IMR-90 (cell line): ENCODE data around the gene MPRIP. TPM values are rescaled to one million over a fixed set of nuclear protein-coding genes. Genes with fewer than 3 reads are reported as not detected.

Source experiments
- ATAC-seq: fragments of 200-7000 bp; cut with Tn5 transposase; 2 replicates; pipeline ENCODE4 v1.9.1; 2020; ENCODE audit warnings: low read depth, mild to moderate bottlenecking, moderate library complexity
- BruUV-seq: library from RNA; stranded (reverse); fragments of 400-500 nt; replicated peaks from 2 replicates; lab custom pipeline; 2021; lab: Mats Ljungman, UMichigan
- CTCF ChIA-PET: fragments of 300-600 bp; formaldehyde crosslinking; extraction: SDS; loops from one replicate; lab custom pipeline; 2021; ENCODE audit warnings: antibody characterized with exemption; lab: Yijun Ruan, JAX
- POLR2A ChIA-PET: fragments of 300-600 bp; sonication (Branson Sonifier 250); formaldehyde crosslinking; loops from one replicate; lab custom pipeline; 2022; ENCODE audit warnings: antibody characterized with exemption; ENCODE audit not compliant: unreplicated experiment; lab: Charles Lee
- DNase-seq: peaks from one replicate; pipeline ENCODE4 v3.0.0; 2013
- H2AFZ ChIP-seq: replicated peaks from 2 replicates; pipeline ENCODE3; 2013; ENCODE audit warnings: low read length, mild to moderate bottlenecking; ENCODE audit not compliant: poor library complexity
- H2AK5ac ChIP-seq: 2 replicates; pipeline ENCODE4 v1.6.1; 2013; ENCODE audit warnings: low read depth, low read length, inconsistent platforms
- H2AK9ac ChIP-seq: replicated peaks from 2 replicates; pipeline ENCODE3; 2013; ENCODE audit warnings: mild to moderate bottlenecking, low read depth, low read length, moderate library complexity; ENCODE audit not compliant: poor library complexity
- H2BK120ac ChIP-seq: 2 replicates; pipeline ENCODE4 v1.6.1; 2013; ENCODE audit warnings: low read depth, low read length, inconsistent platforms
- H2BK15ac ChIP-seq: 3 replicates; pipeline ENCODE4 v1.6.1; 2013; ENCODE audit warnings: low read depth, low read length, inconsistent platforms
- H2BK20ac ChIP-seq: 2 replicates; pipeline ENCODE4 v1.6.1; 2013; ENCODE audit warnings: low read depth, mild to moderate bottlenecking, inconsistent platforms, low read length, moderate library complexity
- H2BK5ac ChIP-seq: 2 replicates; pipeline ENCODE4 v1.6.1; 2013; ENCODE audit warnings: mild to moderate bottlenecking, low read depth, low read length, inconsistent platforms; ENCODE audit not compliant: poor library complexity, severe bottlenecking
- H3K14ac ChIP-seq: replicated peaks from 2 replicates; pipeline ENCODE4 v1.6.1; 2013; ENCODE audit warnings: low read depth, low read length, inconsistent platforms
- H3K18ac ChIP-seq: 2 replicates; pipeline ENCODE4 v1.6.1; 2013; ENCODE audit warnings: low read depth, low read length, control low read depth
- H3K23ac ChIP-seq: 2 replicates; pipeline ENCODE4 v1.6.1; 2013; ENCODE audit warnings: low read depth, low read length, inconsistent platforms
- H3K27ac ChIP-seq: 2 replicates; pipeline ENCODE4 v1.5.1; 2013; ENCODE audit warnings: mild to moderate bottlenecking, control low read depth, low read length; ENCODE audit not compliant: insufficient read depth
- H3K27me3 ChIP-seq: 2 replicates; pipeline ENCODE4 v1.6.1; 2013; ENCODE audit warnings: low read length; ENCODE audit not compliant: control insufficient read depth, insufficient read depth
- H3K36me3 ChIP-seq: 2 replicates; pipeline ENCODE4 v1.6.1; 2013; ENCODE audit warnings: low read length, mixed read lengths; ENCODE audit not compliant: control insufficient read depth, insufficient read depth
- H3K4ac ChIP-seq: 2 replicates; pipeline ENCODE4 v1.6.1; 2013; ENCODE audit warnings: low read depth, low read length, inconsistent platforms
- H3K4me1 ChIP-seq: 2 replicates; pipeline ENCODE4 v1.6.1; 2013; ENCODE audit warnings: low read length, mixed read lengths; ENCODE audit not compliant: control insufficient read depth, insufficient read depth
- H3K4me2 ChIP-seq: 2 replicates; pipeline ENCODE4 v1.6.1; 2013; ENCODE audit warnings: low read depth, mild to moderate bottlenecking, control low read depth, low read length, moderate library complexity
- H3K4me3 ChIP-seq: 2 replicates; pipeline ENCODE4 v1.5.1; 2013; ENCODE audit warnings: low read depth, mild to moderate bottlenecking, control low read depth, low read length, moderate library complexity; ENCODE audit not compliant: insufficient read depth
- H3K56ac ChIP-seq: 2 replicates; pipeline ENCODE4 v1.6.1; 2013; ENCODE audit warnings: low read length, inconsistent platforms; ENCODE audit not compliant: insufficient read depth; ENCODE audit errors: extremely low read depth
- H3K79me1 ChIP-seq, 2 experiments: 2 replicates each; pipeline ENCODE4 v1.6.1; 2013; ENCODE audit warnings: low read length in 2 of 2, inconsistent platforms in 1 of 2, low read depth in 1 of 2
- H3K9ac ChIP-seq: 2 replicates; pipeline ENCODE4 v1.6.1; 2013; ENCODE audit warnings: low read depth, low read length, control low read depth
- H3K9me1 ChIP-seq: 2 replicates; pipeline ENCODE4 v1.6.1; 2013; ENCODE audit warnings: low read length, inconsistent platforms; ENCODE audit not compliant: insufficient read depth
- H3K9me3 ChIP-seq: 2 replicates; pipeline ENCODE4 v1.6.1; 2013; ENCODE audit warnings: low read length; ENCODE audit not compliant: control insufficient read depth, insufficient read depth
- H4K20me1 ChIP-seq: 2 replicates; pipeline ENCODE4 v1.6.1; 2013; ENCODE audit warnings: low read length, inconsistent platforms; ENCODE audit not compliant: insufficient read depth
- H4K5ac ChIP-seq: 2 replicates; pipeline ENCODE4 v1.6.1; 2013; ENCODE audit warnings: mild to moderate bottlenecking, low read depth, low read length, control low read depth
- H4K8ac ChIP-seq, 2 experiments: 2 replicates each; pipeline ENCODE4 v1.6.1; 2013; ENCODE audit warnings: low read depth in 2 of 2, low read length in 2 of 2, control low read depth in 1 of 2, inconsistent platforms in 1 of 2
- H4K91ac ChIP-seq: 2 replicates; pipeline ENCODE4 v1.6.1; 2013; ENCODE audit warnings: low read depth, low read length, inconsistent platforms; ENCODE audit not compliant: insufficient read depth
- CHD1 ChIP-seq: IDR thresholded peaks from 2 replicates; pipeline ENCODE4 v1.6.1; 2012; ENCODE audit warnings: low read depth, low read length, improper control_type of control experiment
- CTCF ChIP-seq: conservative IDR thresholded peaks from 2 replicates; pipeline ENCODE4 v1.5.1; 2012; ENCODE audit warnings: mild to moderate bottlenecking, low read depth, low read length, improper control_type of control experiment
- FOS ChIP-seq: fragments of 150-350 bp; IDR thresholded peaks from 2 replicates; pipeline ENCODE4 v1.6.1; 2016; ENCODE audit warnings: low read depth, low read length
- MAZ ChIP-seq: IDR thresholded peaks from 2 replicates; pipeline ENCODE4 v1.6.1; 2012; ENCODE audit warnings: low read depth, mild to moderate bottlenecking, low read length, improper control_type of control experiment, moderate library complexity, borderline replicate concordance
- RAD21 ChIP-seq: IDR thresholded peaks from 2 replicates; pipeline ENCODE4 v1.6.1; 2012; ENCODE audit warnings: low read length, improper control_type of control experiment
- RFX5 ChIP-seq: IDR thresholded peaks from 2 replicates; pipeline ENCODE4 v1.8.0; 2012; ENCODE audit warnings: low read depth, mild to moderate bottlenecking, low read length, moderate library complexity
- SMC3 ChIP-seq: fragments of 150-350 bp; IDR thresholded peaks from 2 replicates; pipeline ENCODE4 v1.6.1; 2016; ENCODE audit warnings: low read depth, mild to moderate bottlenecking, antibody characterized with exemption, low read length, moderate library complexity
- WGBS, 2 experiments: methylation state at CpG; one replicate each; pipeline versions ENCODE4 v1.1.5 to v1.1.7; 2013; ENCODE audit warnings: missing lambda C conversion rate in 2 of 2; ENCODE audit not compliant: insufficient read length in 1 of 2; ENCODE audit errors: extremely low coverage in 2 of 2; 5-methylcytosine and 5-hydroxymethylcytosine counted together
- dilution Hi-C: fragments of 300-500 bp; cut with HindIII; formaldehyde crosslinking; loops from one replicate; pipeline ENCODE4 v1.14.3; 2018; ENCODE audit warnings: low sequenced_read_pairs; ENCODE audit not compliant: unreplicated experiment
- in situ Hi-C: fragments of 300-500 bp; cut with MboI; formaldehyde crosslinking; loops from 3 replicates; pipeline ENCODE4 v1.14.3; 2019; ENCODE audit warnings: low sequenced_read_pairs, inconsistent platforms, mixed read lengths
- intact Hi-C: fragments of 100-400 bp; cut with micrococcal nuclease; formaldehyde crosslinking; loops from 2 replicates; pipeline ENCODE4 v1.10.0; 2022
- polyA plus RNA-seq, 3 experiments: library from polyadenylated mRNA; depleted of rRNA; stranded (reverse); fragments of >200 nt; gene quantifications; 2 replicates each; pipeline ENCODE4 v1.2.3, GENCODE V29; 2012; ENCODE audit warnings: low replicate concordance in 1 of 3
- total RNA-seq: library from RNA; depleted of rRNA; stranded (reverse); fragments of >200 nt; gene quantifications from 2 replicates; pipeline ENCODE4 v1.2.3, GENCODE V29; 2012

Gene MPRIP
- total and polyA plus RNA-seq, 2 of the 4 experiments (the other 2 are of a cell fraction) = 111 to 149 TPM

GRCh38 chr17:17140590-17140980 lies 98.3 kb downstream of the MPRIP start:
- Histone ChIP-seq H3K9me1 (no peaks in the 10 kb centered on the region), H3K27me3 (no peaks in the 10 kb centered on the region), H2AK5ac (no peak overlapping the region), H3K4ac (no peak overlapping the region), H3K27ac (no peak overlapping the region), H2AFZ (no peak overlapping the region), H4K91ac (no peak overlapping the region), H3K4me3 (no peak overlapping the region), H4K20me1 (peaks cover 19% of the 10 kb centered on the region), H2AK9ac (peak overlapping the region; percentile 22), H4K5ac (no peak overlapping the region), H3K18ac (no peak overlapping the region), H3K36me3 (peaks cover 63% of the 10 kb centered on the region), H3K9me3 (no peaks in the 10 kb centered on the region), H2BK20ac (no peak overlapping the region), H3K4me1 (peaks cover 8% of the 10 kb centered on the region), H3K56ac (no peak overlapping the region), H3K14ac (no peak overlapping the region), H3K4me2 (no peak overlapping the region), H3K79me1 (peaks cover 0 to 27% of the 10 kb centered on the region in 2 experiments; a peak in 3 of 4 replicates), H4K8ac (no peak overlapping the region), H3K9ac (no peak overlapping the region), H2BK15ac (no peak overlapping the region), H3K23ac (no peak overlapping the region), H2BK5ac (no peak overlapping the region), H2BK120ac (no peak overlapping the region)
- dilution Hi-C loops (no loop called here), intact Hi-C loops (no loop called here), in situ Hi-C loops (no loop called here)
- ATAC-seq (peak; percentile 92), DNase-seq (peak; percentile 79)
- 0 out of 2 replicates have a peak, but pooled peaks have one; percentile 19 for TF ChIP-seq CTCF
- peak; percentile 32; the same call in 1 of the 2 replicates for TF ChIP-seq RAD21
- TF ChIP-seq FOS = peak; percentile 70
- 0 out of 2 replicates have a peak, but pooled peaks have one; percentile 36 for TF ChIP-seq MAZ
- peak; percentile 23; the same call in 1 of the 2 replicates for TF ChIP-seq SMC3
- TF ChIP-seq CHD1 = no peak
- TF ChIP-seq RFX5 = no peak
- POLR2A ChIA-PET = no interaction called here
- WGBS, 2 experiments = 17% methylated on average over 1 of the region's 5 CpGs; no CpG with 5 or more reads in 1 of the 2 experiments
- CTCF ChIA-PET = no interaction called here
- no TSS peak for BruUV-seq
